ENCODE data around the gene CCDC12.

Gene CCDC12

GRCh38 chr3:46953234-46954010 lies 23.1 kb downstream of the CCDC12 start:
- DNase-seq = peak; percentile 48

GRCh38 chr3:46952813-46953212 lies 23.7 kb downstream of the CCDC12 start:
- DNase-seq = no peak

GRCh38 chr3:46950650-46951241 lies 25.8 kb downstream of the CCDC12 start:
- DNase-seq = no peak

- DNase-seq = no peak
Observed at GRCh38 chr3:46950177-46950576, 26.4 kb downstream of the CCDC12 start.

GRCh38 chr3:46948830-46949671 lies 27.5 kb downstream of the CCDC12 start:
- no peak for DNase-seq

GRCh38 chr3:46947981-46948791 lies 28.4 kb downstream of the CCDC12 start:
- DNase-seq = no peak

- no peak for DNase-seq
Observed at GRCh38 chr3:46947546-46947901, 29.0 kb downstream of the CCDC12 start.

GRCh38 chr3:46946856-46947545 lies 29.5 kb downstream of the CCDC12 start:
- no peak for DNase-seq

- DNase-seq = no peak
Observed at GRCh38 chr3:46946416-46946815, 30.1 kb downstream of the CCDC12 start.

GRCh38 chr3:46944191-46944590 lies 32.4 kb downstream of the CCDC12 start:
- DNase-seq = no peak

- no peak for DNase-seq
Observed at GRCh38 chr3:46943237-46944187, 33.0 kb downstream of the CCDC12 start.

- DNase-seq = no peak
Observed at GRCh38 chr3:46942481-46943236, 33.9 kb downstream of the CCDC12 start.

- DNase-seq = no peak
Observed at GRCh38 chr3:46942076-46942475, 34.5 kb downstream of the CCDC12 start.

- no peak for DNase-seq
Observed at GRCh38 chr3:46939578-46940445, 36.7 kb downstream of the CCDC12 start.

- DNase-seq = no peak
Observed at GRCh38 chr3:46938118-46938517, 38.4 kb downstream of the CCDC12 start.

GRCh38 chr3:46936733-46937250 lies 39.8 kb downstream of the CCDC12 start:
- DNase-seq = no peak

- no peak for DNase-seq
Observed at GRCh38 chr3:46935989-46936558, 40.5 kb downstream of the CCDC12 start.

GRCh38 chr3:46935168-46935858 lies 41.2 kb downstream of the CCDC12 start:
- no peak for DNase-seq
